HG02763 (cell line): ENCODE measurements around the gene RNF31.
A peak's percentile ranks its signal among the peaks of the same experiment; 100 is the strongest.

Source experiments
- ATAC-seq: cut with Tn5 transposase; IDR thresholded peaks from one replicate; pipeline ENCODE4 v1.9.1; 2021; ENCODE audit warnings: mild to moderate bottlenecking, moderate library complexity; ENCODE audit not compliant: unreplicated experiment

The RNF31 gene

DNA sequence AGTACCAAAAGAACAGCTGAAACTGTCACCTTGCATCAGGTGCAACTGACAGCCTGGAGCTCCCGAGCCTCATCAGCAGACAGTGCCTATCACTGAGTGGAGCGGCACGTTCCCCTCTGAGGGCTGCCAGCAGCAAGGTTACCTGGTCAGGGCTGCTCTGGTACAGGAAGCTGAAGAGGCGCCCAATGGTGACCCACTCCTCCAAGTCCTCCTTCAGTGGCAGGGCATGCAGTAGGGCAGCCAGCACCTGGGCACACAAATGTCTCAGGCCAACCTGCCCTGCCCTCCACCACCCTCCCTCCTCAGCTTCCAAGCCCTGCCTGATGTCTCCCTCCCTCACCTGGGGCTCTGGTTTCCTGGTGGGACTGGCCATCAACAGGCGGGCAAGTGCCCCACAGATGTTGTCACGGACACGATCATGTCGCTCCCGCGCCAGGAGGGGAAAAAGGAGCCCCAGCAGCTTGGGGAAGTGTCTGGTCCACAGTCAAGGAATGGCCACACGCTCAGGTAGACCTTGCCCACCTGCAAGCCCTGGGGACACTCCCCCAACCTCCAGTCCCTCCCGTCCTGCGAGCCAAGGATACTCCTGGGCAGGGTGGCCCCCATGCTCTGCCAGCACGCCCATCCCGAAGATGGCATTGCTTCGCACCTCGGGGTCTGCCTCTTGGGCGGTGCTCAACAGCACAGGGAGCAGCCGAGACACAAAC is 34.2 kb downstream of the RNF31 start:
- ATAC-seq = no peak

- ATAC-seq = no peak
Observed at GRCh38 chr14:24182110-24182882, 35.0 kb downstream of the RNF31 start.

GRCh38 chr14:24183014-24183481 is 35.8 kb downstream of the RNF31 start:
- ATAC-seq = no peak

DNA sequence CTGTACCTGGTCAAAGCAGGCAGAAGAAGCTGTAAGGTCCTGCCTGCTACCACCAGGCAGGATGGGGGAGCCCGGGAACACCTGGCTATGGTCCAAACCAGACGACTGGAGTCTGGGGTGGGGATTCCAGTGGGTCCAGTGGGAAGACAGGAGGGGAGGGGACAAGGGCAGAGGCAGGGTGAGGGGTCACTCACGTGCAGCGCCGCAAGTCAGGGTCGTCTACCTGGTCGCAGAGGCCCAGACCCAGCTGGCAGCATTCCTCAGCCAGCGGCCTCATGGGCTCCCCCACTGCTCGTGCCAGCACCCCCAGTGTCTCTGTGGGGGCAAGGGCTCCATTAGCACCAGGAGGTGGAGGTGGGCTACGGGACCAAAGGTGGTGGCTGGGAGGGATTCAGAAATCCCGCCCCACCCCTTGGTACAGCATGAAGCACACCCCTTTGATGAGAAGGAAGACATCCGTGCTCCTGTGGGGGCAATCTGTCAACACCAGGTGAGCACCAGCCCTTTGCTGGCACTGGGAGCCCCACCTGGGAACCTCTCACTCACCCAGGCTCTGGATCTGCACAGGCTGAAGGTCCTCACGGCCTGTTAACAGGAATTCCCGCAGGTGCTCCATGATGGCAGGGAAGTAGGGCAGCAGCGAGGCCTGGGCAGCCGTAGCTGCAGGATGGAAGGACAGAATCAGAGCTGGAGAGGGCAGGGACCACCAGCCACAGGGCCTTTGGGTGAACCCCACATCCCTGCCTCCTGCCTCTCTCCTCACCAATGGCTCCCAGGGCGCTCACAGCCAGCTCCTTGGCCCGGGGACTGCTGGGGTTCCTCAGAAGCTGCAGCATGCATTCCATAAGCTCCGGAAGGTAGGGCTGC is 37.0 kb downstream of the RNF31 start:
- no peak for ATAC-seq

GRCh38 chr14:24185026-24185425 is 37.7 kb downstream of the RNF31 start:
- no peak for ATAC-seq

- no peak for ATAC-seq
Observed at GRCh38 chr14:24185741-24186140, 38.4 kb downstream of the RNF31 start.

- ATAC-seq = no peak
Observed at GRCh38 chr14:24186831-24187538, 39.7 kb downstream of the RNF31 start.

GRCh38 chr14:24187539-24187915 is 40.2 kb downstream of the RNF31 start:
- ATAC-seq = no peak

- peak; percentile 85 for ATAC-seq
Observed at GRCh38 chr14:24188251-24189058, 41.2 kb downstream of the RNF31 start, which contains the start of gene IPO4. IPO4 (minus strand) TSS chr14:24188816; CDS start chr14:24188787, 29 bp downstream.

GRCh38 chr14:24189059-24189375 is 41.7 kb downstream of the RNF31 start:
- ATAC-seq = no peak

DNA sequence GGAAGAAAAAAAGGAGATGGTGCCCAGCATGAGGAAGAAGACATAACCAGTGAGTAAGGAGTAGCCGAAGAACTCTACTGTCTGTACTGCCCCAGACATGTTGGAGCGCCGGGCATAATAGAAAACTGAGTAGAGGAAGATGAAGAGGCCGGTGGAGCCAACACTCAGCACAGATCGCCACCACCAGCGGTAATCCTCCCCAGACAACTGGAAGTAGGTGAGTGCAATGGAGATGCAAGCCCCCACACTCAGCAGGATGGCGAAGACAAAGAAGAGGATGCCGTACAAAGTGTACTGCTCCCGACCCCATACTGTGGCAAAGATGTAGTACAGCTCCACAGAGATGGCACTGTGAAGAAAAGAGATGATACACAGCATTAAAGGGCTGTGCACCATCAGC is 42.2 kb downstream of the RNF31 start:
- no peak for ATAC-seq

GRCh38 chr14:24190416-24190815 is 43.1 kb downstream of the RNF31 start:
- no peak for ATAC-seq

DNA sequence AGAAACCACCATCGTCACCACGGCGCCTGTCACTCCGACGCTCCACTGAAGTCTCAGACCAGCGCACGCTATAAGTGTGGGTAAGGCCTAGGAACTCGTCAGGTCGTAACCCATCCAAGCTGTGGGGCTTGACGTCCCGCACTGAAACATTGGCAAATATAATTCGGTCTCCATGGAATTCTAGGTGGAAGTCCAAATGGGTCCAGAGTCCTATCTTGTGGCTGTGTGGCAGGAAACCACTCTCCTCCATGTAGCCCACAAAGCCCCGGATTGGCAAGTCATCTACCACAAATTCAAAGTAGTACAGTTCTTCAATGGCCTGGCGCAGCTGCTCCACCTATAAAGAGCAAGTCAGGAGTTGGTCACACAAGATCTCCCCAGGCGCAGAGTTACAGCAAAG is 45.6 kb downstream of the RNF31 start:
- ATAC-seq = no peak

DNA sequence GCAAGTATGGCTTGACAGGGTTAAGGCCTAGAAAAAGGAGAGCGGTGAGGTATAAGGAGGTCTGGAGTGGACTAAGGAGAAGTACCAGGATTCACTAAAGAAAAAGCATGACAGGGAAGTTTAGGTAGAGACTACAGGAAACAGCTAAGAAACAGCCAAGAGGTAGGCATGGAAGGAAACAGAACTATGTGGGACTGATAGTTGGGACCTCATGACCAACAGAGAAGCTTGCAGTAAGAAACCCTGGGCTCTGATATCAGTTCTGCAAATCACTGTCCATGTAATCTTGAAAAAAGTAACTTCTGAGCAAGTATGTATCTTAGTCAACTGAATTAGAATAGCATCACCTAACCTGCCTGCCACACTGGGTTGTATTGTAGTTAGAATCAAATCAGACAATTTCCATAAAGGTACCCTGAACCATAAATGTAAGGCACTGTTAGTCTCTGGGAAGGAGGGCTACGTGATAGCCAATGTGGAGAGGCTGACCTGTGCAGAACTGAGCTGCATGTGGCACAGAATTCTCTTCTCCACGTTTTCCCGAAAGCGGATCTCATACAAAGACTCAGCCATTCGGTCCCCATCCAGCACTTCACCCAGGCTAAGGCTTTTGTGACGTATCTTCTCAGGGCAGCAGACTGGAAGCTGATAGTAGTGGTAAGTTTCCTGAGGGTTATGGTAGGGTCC is 47.0 kb downstream of the RNF31 start:
- ATAC-seq = no peak

- no peak for ATAC-seq
Observed at GRCh38 chr14:24194873-24195185, 47.5 kb downstream of the RNF31 start.

GRCh38 chr14:24195186-24196070 is 48.1 kb downstream of the RNF31 start, which contains the start of gene TM9SF1:
TM9SF1 (minus strand) TSS chr14:24195441; CDS start chr14:24195019, 422 bp downstream.
- ATAC-seq = peak; percentile 80

DNA sequence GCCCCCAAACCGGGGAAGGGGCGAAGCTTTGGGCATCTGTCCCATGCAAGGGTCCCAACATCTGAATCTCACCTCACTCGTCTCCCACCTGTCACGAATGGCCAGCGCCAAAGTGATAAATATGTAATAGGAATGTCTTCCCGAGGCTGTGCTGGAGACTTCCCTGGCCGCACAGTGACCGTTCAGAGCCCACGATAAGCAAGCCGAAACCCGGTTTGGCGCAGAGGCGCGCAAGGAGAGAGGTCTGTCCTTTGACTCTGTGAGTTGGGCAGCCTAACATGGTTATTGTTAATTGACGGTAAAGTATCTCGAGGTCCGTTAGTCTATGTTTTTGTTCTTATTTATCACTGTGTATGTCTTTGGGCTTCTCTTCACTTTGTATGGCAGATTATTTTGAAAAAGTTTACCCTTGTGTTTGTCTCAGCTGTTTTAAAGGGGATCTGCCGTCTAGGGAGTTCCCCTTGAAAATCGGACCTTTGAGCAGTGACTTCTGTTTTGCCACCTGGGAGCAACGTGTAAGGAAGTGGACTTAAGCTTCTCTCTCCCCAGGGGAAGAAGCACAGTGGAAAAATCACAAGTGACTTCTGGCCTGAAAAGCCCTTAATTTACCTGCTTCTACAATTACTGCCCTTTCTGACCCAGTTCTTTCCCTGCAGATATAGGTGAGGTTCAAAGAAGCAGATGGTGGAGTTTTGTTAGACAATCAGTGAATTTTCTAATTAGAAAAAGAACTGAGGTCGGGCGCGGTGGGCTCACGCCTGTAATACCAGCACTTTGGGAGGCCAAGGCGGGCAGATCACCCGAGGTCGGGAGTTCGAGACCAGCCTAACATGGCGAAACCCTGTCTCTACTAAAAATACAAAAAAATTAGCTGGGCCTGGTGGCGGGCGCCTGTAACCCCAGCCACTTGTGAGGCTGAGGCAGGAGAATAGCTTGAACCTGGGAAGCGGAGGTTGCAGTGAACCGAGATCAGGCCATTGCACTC is 49.1 kb downstream of the RNF31 start:
- no peak for ATAC-seq
